Astrocyte (in vitro differentiated cells and primary cell): ENCODE results near the gene C1orf210. TPM values are rescaled to one million over a fixed set of nuclear protein-coding genes. Genes with fewer than 3 reads are reported as not detected.
A peak's percentile ranks its signal among the peaks of the same experiment; 100 is the strongest.

Experiments
- DNase-seq: peaks from one replicate; pipeline ENCODE4 v3.0.0-alpha.2; 2010; ENCODE audit warnings: low read depth
- FAIRE-seq: peaks from 2 replicates; lab custom pipeline; 2011; peaks lifted over from hg19 to GRCh38; lab: Jason Lieb, UNC
- H2AFZ ChIP-seq: 2 replicates; pipeline ENCODE4 v1.6.0; 2012; ENCODE audit warnings: low read depth, low read length, inconsistent platforms
- H3K27ac ChIP-seq: 2 replicates; pipeline ENCODE4 v1.5.1; 2011; ENCODE audit warnings: low read depth, low read length, inconsistent platforms
- H3K27me3 ChIP-seq: 2 replicates; pipeline ENCODE4 v1.6.0; 2011; ENCODE audit warnings: low read length, inconsistent platforms; ENCODE audit not compliant: insufficient read depth
- H3K36me3 ChIP-seq: 2 replicates; pipeline ENCODE4 v1.5.1; 2011; ENCODE audit warnings: low read length, inconsistent platforms; ENCODE audit not compliant: insufficient read depth
- H3K4me1 ChIP-seq: 2 replicates; pipeline ENCODE4 v1.5.1; 2011; ENCODE audit warnings: low read length, inconsistent platforms; ENCODE audit not compliant: insufficient read depth
- H3K4me2 ChIP-seq: 2 replicates; pipeline ENCODE4 v1.6.0; 2012; ENCODE audit warnings: low read length, inconsistent platforms
- H3K4me3 ChIP-seq: 2 replicates; pipeline ENCODE4 v1.5.1; 2011; ENCODE audit warnings: low read depth, mild to moderate bottlenecking, low read length, inconsistent platforms; ENCODE audit not compliant: insufficient read depth
- H3K79me2 ChIP-seq: 2 replicates; pipeline ENCODE4 v1.6.0; 2012; ENCODE audit warnings: mild to moderate bottlenecking, low read length, inconsistent platforms; ENCODE audit not compliant: insufficient read depth
- H3K9ac ChIP-seq: 2 replicates; pipeline ENCODE4 v1.6.0; 2012; ENCODE audit warnings: mild to moderate bottlenecking, low read length, inconsistent platforms
- H3K9me3 ChIP-seq: 2 replicates; pipeline ENCODE4 v1.5.1; 2012; ENCODE audit warnings: low read depth, mild to moderate bottlenecking, low read length, inconsistent platforms; ENCODE audit not compliant: insufficient read depth
- H4K20me1 ChIP-seq: 2 replicates; pipeline ENCODE4 v1.6.0; 2012; ENCODE audit warnings: low read length, inconsistent platforms; ENCODE audit not compliant: insufficient read depth
- H3K27ac Mint-ChIP-seq: one replicate; pipeline ENCODE4 v1.8.0; 2021; ENCODE audit warnings: mild to moderate bottlenecking, mixed read lengths; ENCODE audit not compliant: unreplicated experiment
- H3K27me3 Mint-ChIP-seq: one replicate; pipeline ENCODE4 v1.8.0; 2021; ENCODE audit warnings: low read depth, mixed read lengths; ENCODE audit not compliant: unreplicated experiment
- H3K36me3 Mint-ChIP-seq: one replicate; pipeline ENCODE4 v1.8.0; 2021; ENCODE audit warnings: low read depth, mixed read lengths; ENCODE audit not compliant: unreplicated experiment
- H3K4me1 Mint-ChIP-seq: one replicate; pipeline ENCODE4 v1.8.0; 2021; ENCODE audit warnings: low read depth, mixed read lengths; ENCODE audit not compliant: unreplicated experiment
- H3K4me3 Mint-ChIP-seq: one replicate; pipeline ENCODE4 v1.8.0; 2021; ENCODE audit warnings: mild to moderate bottlenecking, moderate library complexity, mixed read lengths; ENCODE audit not compliant: unreplicated experiment
- H3K9me3 Mint-ChIP-seq: one replicate; pipeline ENCODE4 v1.8.0; 2021; ENCODE audit warnings: mild to moderate bottlenecking, mixed read lengths; ENCODE audit not compliant: unreplicated experiment
- EZH2 ChIP-seq: IDR thresholded peaks from 2 replicates; pipeline ENCODE4 v1.6.1; 2012; ENCODE audit warnings: mild to moderate bottlenecking, low read length, inconsistent platforms; ENCODE audit not compliant: insufficient read depth
- total RNA-seq: library from RNA; stranded (reverse); gene quantifications from 2 replicates; pipeline ENCODE4 v1.2.1, GENCODE V29; 2021
- TF ChIP-seq, protein P1 (sequence below): IDR thresholded peaks from 2 replicates; pipeline ENCODE4 v1.5.1; 2011; ENCODE audit warnings: low read depth, mild to moderate bottlenecking, inconsistent platforms, low read length, moderate library complexity; ENCODE audit not compliant: insufficient read depth

C1orf210 gene
- total RNA-seq, 1 donor from 2014 or later = 0.84 TPM

DNA sequence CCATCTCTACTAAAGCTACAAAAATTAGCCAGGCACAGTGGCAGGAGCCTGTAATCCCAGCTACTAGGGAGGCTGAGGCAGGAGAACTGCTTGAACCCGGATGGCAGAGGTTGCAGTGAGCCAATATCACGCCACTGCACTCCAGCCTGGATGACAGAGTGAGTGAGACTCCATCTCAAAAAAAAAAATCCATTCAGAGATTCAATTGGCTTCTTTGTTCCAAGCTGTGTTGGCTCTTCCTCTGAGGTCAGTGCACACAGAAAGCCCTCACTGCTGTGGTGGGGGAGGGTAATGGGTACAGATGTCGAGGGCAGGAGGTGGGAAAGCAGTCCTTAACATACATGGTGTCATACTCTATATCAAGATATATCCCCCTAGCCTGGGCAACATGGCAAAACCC, 30.1 kb upstream of the C1orf210 start:
- no peak overlapping the region for H3K4me3 Mint-ChIP-seq
- H3K9me3 ChIP-seq = no peaks in the 10 kb centered on the region
- no peaks in the 10 kb centered on the region for H3K4me1 ChIP-seq
- no peaks in the 10 kb centered on the region for H3K79me2 ChIP-seq
- H3K9me3 Mint-ChIP-seq = peaks cover 2% of the 10 kb centered on the region
- DNase-seq = no peak
- no peak overlapping the region for H3K9ac ChIP-seq
- H3K4me1 Mint-ChIP-seq = peaks cover 8% of the 10 kb centered on the region
- TF ChIP-seq, protein P1, sequence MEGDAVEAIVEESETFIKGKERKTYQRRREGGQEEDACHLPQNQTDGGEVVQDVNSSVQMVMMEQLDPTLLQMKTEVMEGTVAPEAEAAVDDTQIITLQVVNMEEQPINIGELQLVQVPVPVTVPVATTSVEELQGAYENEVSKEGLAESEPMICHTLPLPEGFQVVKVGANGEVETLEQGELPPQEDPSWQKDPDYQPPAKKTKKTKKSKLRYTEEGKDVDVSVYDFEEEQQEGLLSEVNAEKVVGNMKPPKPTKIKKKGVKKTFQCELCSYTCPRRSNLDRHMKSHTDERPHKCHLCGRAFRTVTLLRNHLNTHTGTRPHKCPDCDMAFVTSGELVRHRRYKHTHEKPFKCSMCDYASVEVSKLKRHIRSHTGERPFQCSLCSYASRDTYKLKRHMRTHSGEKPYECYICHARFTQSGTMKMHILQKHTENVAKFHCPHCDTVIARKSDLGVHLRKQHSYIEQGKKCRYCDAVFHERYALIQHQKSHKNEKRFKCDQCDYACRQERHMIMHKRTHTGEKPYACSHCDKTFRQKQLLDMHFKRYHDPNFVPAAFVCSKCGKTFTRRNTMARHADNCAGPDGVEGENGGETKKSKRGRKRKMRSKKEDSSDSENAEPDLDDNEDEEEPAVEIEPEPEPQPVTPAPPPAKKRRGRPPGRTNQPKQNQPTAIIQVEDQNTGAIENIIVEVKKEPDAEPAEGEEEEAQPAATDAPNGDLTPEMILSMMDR = no peak
- no peak for TF ChIP-seq EZH2
- FAIRE-seq = no peak
- no peaks in the 10 kb centered on the region for H3K36me3 ChIP-seq
- no peak overlapping the region for H3K27ac ChIP-seq
- no peak overlapping the region for H2AFZ ChIP-seq
- peaks cover 20% of the 10 kb centered on the region for H3K27me3 Mint-ChIP-seq
- no peak overlapping the region for H3K4me2 ChIP-seq
- no peaks in the 10 kb centered on the region for H3K36me3 Mint-ChIP-seq
- H3K27ac Mint-ChIP-seq = peak overlapping the region; percentile 47
- no peak overlapping the region for H3K4me3 ChIP-seq
- no peaks in the 10 kb centered on the region for H4K20me1 ChIP-seq
- H3K27me3 ChIP-seq = no peaks in the 10 kb centered on the region

- Histone ChIP-seq H3K27me3 (no peaks in the 10 kb centered on the region), H3K9ac (no peak overlapping the region), H3K27ac (no peak overlapping the region), H4K20me1 (no peaks in the 10 kb centered on the region), H3K4me3 (no peak overlapping the region), H2AFZ (no peak overlapping the region), H3K36me3 (no peaks in the 10 kb centered on the region), H3K79me2 (no peaks in the 10 kb centered on the region), H3K4me1 (no peaks in the 10 kb centered on the region), H3K9me3 (no peaks in the 10 kb centered on the region), H3K4me2 (no peak overlapping the region)
- Mint-ChIP-seq H3K27ac (no peak overlapping the region), H3K27me3 (peaks cover 19% of the 10 kb centered on the region), H3K4me1 (peaks cover 8% of the 10 kb centered on the region), H3K9me3 (peaks cover 2% of the 10 kb centered on the region), H3K36me3 (no peaks in the 10 kb centered on the region), H3K4me3 (no peak overlapping the region)
- DNase-seq (no peak), FAIRE-seq (no peak)
- TF ChIP-seq, protein P1 = no peak
- TF ChIP-seq EZH2 = no peak
These were observed 28.9 kb upstream of the C1orf210 start for GRCh38 chr1:43314233-43314632.

GRCh38 chr1:43313771-43314170, 28.4 kb upstream of the C1orf210 start:
- Mint-ChIP-seq H3K4me3 (no peak overlapping the region), H3K27me3 (peaks cover 19% of the 10 kb centered on the region), H3K4me1 (peaks cover 8% of the 10 kb centered on the region), H3K36me3 (no peaks in the 10 kb centered on the region), H3K9me3 (peaks cover 2% of the 10 kb centered on the region), H3K27ac (no peak overlapping the region)
- DNase-seq = no peak
- FAIRE-seq = no peak
- Histone ChIP-seq H3K36me3 (no peaks in the 10 kb centered on the region), H3K27ac (no peak overlapping the region), H3K4me3 (no peak overlapping the region), H3K79me2 (no peaks in the 10 kb centered on the region), H3K9ac (no peak overlapping the region), H3K4me1 (no peaks in the 10 kb centered on the region), H3K4me2 (no peak overlapping the region), H3K9me3 (no peaks in the 10 kb centered on the region), H3K27me3 (no peaks in the 10 kb centered on the region), H4K20me1 (no peaks in the 10 kb centered on the region), H2AFZ (no peak overlapping the region)
- TF ChIP-seq EZH2 = no peak
- TF ChIP-seq, protein P1 = no peak
